Mucosa of gallbladder (tissue), 1 donor: Measurements from ENCODE around the gene PRKAB2. TPM values are rescaled to one million over a fixed set of nuclear protein-coding genes. Genes with fewer than 3 reads are reported as not detected.
"Not testable (repeated sequence)": the region's sequence is repeated elsewhere in the genome, so short reads cannot be mapped to it uniquely, and the experiment has no call there.

ENCODE experiments used
- DNase-seq: peaks from one replicate; pipeline ENCODE4 v3.0.0-alpha.2; 2020; ENCODE audit warnings: low spot score
- total RNA-seq: library from RNA; stranded (reverse); gene quantifications from one replicate; pipeline ENCODE4 v1.2.1, GENCODE V29; 2021
- donor health status: DM: no; HTN: no; CAD: no.

The PRKAB2 gene
- total RNA-seq, 1 donor from 2014 or later, result 23.0 TPM

DNA sequence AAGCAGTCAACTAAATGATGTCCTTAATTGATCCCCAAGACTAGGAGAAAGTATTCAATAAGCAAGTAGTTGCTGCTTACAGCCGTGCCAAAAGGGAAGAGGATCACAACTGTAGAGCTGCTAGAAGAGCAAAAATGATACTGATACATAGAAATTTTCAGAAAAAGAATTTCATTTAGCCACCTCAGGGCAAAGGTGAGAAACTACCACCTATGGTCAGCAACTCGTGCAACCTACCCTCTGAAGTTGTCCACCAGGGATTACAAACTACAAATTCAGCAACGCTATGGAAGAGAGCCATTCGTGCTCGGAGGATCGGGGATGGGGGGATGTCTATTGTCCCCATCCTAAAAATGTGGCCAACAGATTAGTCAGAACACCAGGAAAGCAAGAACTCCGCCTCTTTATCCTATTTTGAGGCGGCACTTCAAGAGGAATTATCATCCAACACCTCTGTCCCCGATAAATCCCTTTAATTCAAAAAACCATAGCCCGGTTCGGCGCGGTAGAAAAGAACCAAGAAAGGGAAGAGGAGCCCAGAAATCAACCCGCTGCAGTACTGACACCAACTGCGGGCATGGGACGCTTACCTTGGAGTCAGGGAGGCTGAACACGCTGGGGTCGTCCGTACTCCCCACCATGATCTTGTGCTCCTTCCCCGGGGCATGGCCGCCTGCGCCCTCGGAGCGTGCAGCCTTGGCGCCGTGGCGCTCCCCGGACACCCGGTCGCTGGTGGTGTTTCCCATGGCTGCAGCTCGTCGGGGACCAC lies 687 bp downstream of the PRKAB2 start:
- no peak for DNase-seq

DNA sequence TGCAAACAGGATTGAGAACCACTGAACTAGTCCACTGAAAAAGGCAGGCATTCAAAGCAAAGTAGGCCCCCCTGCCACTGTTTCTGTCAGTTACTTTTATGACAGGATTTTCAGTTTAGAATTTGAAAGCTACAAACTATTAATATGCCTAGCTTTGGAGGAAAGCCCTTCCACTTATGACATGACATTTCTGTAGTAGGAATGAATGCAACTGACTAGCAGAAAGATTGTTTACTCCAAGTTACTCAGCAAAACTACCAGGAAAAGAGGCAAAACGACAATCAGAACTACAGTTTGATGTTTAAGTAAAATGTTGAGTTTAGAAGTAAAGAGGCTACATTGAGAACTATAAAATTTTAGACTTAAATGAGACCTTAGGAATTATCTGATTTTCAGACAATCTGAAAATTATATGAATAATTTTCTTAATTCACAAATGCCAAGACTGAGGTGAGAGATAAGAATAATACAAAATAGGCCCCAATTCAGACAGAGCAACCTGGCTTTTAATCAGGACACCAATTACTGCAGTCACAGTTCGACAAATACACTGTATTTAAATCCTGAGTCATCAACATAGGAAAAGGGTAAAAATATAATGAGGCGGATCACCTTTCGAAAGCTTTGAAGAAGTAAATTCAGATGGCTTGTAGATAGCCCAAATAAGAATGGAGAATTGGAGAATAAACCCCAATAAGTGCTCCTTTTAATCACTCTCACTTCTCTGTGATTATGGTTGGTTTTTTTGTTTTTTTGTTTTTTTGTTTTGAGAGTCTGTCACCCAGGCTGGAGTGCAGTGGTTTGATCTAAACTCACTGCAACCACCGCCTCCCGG lies 2.2 kb downstream of the PRKAB2 start:
- no peak for DNase-seq

DNA sequence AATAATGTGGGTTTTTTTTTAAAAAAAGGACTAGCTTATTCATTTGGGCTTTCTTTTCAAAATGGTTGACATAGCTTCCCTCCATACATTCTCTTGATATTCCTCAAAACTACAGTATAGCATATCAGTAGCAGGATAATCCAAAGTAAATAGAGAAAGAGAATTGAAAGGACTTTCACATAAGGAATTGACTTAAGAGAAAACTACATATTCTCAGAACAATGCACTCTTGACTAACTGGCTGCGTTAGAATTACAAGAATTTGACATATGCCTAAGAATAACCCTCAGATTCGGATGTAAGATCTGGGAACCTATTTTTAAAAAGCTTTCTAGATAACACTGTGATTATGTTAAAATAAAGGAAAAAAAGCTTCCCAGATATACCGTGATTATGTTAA lies 3.1 kb downstream of the PRKAB2 start:
- no peak for DNase-seq

DNA sequence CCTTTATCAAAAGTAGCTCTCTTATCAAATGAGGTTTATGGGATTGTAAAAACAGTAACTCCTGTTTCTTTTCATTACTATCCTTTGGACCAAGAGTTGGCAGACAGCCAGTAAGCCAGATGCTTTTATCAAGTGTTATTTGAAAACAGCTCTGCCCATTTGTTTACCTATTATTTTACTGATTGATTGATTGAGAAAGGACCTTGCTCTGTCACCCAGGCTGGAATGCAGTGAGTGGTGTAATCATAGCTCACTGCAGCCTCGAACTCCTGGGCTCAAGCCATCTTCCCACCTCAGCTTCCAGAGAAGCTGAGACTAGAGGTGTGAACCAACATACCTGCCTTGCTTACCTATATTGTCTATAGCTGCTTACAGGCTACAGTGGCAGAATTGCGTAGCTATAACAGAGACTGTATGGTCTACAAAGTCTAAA lies 3.6 kb downstream of the PRKAB2 start:
- peak; percentile 83 for DNase-seq

DNA sequence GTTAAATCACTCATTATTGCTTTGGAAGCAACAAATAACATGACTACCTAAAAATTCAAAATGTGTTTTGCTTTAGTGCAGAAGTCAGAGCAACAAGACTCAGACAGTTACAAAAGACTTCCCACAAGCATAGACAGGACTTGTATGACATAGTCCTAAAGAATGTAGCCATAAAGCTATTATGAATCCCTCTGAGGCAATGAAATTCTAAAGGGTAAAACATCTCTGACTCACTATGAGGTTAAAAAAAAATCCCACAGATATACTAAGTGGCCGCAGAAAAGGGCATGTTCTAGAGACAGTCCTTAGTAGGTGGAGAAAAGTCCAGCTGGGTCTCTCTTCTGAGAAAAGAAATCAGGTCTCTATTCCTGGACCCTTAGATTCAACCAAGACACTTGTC lies 4.9 kb downstream of the PRKAB2 start:
- no peak for DNase-seq

DNA sequence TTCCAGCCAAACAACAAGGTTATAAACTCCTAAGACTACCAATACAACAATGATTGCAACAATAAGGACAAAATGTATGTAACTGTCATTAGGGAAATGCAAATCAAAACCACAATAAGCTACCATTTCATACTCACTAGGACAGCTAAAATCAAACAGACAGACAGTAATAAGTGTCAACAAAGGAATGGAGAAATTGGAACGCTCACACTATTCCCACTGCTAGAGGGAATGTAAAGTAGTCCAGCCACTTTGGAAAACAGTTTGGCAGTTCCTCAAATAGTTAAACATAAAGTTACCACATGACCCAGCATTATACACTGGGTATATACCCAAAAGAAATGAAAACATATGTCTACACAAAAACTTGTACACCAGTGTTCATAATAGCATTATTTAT lies 9.3 kb downstream of the PRKAB2 start:
- no peak for DNase-seq

DNA sequence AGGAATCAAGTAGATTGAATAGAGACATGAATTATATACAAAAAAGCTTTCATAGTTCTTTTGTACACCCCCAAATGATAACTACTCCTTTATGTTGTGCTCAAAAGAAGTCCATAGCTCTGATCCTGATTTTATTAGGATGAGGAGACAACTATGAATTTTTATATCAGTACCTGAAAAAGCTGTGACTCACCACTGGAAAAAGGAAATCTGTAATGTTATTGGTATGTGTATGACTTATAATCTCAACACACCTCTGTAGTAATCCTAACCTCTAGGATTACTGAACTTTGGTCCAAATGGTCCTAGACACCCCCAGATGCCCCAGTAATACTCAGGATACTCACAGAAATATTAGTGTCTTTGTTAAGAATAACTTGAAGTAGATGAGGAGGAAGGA lies 10.2 kb downstream of the PRKAB2 start:
- DNase-seq, result no peak

DNA sequence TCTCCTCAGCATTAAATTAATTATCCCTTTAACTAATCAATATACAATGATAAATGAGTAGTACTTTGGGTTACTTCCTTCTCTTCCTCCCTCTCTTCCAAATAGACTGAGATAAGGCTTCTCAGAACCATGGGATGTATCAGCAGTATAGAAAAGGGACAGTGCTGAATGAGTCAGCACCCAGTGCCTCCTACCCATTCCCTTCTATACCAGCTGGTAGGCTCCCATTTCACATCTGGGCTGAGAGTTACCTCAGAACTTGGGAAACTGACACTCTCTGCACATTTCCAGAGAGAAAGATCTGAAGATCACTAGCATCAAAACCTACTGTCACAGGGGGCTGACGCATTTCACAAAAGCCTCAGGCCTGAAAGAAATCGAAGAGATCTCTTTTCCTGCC lies 15.2 kb downstream of the PRKAB2 start:
- not testable (repeated sequence) for DNase-seq

DNA sequence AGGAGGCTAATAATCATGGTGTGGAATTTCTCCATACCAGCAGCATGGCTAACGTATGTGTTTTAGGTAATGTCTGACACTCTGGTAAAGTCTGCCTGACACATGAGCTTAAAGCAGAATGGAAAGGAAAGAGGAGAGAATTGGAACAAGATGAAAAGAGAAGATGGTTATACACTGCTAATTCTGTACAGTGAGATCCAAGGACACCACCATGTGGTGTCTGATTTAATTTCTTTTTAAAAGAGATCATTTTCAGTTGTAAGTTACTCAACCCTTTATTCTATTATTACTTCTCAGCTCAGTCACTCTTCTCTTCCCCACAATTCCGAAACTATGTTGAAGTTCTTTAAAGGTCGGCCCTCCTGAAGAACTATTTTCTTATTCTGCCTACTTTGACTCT lies 15.6 kb downstream of the PRKAB2 start:
- no peak for DNase-seq

DNA sequence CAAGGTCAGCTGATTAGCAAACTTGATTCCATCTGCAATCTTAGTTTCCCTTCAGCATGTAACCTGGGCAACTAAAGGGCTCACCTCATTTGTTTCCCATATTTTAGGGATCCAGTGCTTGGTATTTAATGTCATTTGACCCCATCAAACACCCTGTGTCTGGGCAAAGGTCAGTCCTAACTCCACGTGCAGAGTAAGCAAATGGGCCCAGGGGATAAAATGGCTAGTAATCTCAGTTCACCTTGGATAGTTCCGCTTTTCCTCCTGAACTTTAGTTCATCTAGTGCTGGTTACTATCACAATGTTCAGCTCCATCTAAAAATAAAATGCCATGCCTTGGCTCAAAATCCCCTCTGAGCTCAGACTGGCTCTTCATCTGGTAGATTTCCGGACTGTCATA lies 19.5 kb downstream of the PRKAB2 start:
- DNase-seq, result no peak

DNA sequence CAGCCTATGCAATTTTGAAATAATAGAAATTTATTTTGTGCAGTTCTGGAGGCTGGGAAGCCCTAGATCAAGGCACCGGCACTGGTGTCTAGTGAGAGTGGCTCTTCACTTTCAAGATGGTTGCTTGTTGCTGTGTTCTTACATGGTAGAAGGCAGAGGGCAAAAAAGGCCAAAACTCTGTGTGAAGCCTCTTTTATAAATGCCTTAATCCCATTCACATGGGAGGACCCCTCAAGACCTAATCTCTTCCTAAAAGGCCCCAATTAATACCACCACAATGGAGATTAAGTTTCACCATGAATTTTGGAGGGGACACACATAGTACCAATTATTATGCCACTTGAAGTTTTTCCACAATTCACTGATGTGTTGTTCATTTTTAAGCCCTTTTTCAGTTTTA lies 21.0 kb downstream of the PRKAB2 start:
- DNase-seq, result no peak

DNA sequence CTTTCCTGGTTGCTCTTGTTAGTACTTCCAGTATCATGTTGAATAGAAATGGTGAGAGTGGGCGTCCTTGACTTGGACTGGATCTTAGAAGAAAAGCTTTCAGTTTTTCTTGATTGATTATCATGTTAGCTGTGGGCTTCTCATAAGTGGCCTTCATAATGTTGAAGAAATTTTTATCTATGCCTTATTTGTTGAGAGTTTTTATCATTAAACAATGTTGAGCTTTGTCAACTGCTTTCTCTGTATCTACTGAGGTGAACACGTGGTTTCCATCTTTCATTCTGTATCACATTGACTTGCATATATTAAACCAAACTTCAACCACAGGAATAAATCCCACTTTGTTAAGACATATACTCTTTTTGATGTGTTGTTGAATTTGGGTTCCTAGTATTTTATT lies 29.4 kb downstream of the PRKAB2 start:
- DNase-seq, result no peak

DNA sequence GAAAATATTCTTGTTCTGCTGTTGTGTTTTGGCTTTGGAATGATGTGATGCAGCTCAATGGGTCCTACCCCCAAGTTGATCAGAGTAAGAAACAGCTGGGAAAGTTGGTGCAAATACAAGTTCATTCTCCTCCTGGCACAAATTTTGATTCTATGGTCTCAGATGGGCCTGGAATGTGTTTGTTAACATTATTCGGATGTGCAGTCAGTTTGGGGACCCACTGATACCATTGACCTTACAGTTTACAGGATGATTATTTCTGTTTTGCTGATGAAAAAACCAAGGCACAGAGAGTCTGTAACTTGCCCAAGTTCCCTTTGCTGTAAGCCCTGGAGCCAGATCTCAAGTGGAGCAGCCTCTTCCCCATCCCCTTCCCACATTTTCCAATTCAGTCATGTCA lies 41.5 kb downstream of the PRKAB2 start:
- not testable (repeated sequence) for DNase-seq

DNA sequence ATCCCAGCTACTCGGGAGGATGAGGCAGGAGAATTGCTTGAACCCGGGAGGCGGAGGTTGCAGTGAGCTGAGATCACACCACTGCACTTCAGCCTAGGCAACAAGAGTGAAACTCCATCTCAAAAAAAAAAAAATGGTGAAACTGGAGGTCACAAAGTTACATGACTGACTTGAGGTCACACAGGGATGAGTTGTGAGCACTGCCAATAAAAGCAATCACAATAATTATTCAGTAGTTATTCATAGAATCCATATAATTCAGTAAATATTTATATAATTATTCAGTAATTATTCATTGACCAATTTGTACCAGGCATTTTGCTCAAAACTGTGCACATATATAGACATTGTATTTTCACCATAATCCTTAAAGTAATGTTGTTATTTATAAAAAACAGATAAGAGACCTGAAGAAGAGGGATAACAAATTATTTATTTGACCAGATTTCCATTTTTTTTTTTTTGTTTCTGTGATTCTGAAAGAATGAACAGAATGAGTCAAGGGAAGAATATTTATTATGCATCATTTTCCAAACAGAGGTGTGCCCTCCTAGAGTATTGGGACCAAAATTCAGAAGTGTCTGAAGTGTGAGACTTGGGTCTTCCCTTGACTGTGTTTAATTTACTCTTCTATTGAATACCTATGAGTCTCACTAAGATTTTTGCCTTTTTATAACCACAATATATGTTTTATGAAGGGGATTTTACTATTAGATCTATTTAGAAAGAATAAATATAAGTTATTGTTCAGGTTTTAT lies 43.0 kb downstream of the PRKAB2 start:
- no peak for DNase-seq

DNA sequence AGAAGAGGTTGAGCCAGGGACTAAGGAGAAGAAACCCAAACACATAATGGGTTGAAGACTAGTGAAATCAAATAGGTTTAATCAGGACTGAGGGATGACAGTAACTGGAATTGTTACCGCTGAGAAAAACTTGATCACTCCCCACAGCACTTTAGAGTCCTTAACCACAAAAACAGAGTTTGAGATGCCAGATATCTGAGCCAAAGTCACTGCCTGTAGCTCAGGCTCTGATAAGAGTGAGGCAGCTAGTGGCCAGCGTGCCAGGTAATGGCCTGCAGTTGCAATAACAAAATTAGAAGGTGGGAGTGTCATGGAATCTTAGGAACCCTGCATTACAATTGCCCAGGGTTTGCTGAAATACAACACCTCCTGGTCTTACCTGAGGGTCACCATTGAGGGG lies 48.0 kb downstream of the PRKAB2 start:
- no peak for DNase-seq

DNA sequence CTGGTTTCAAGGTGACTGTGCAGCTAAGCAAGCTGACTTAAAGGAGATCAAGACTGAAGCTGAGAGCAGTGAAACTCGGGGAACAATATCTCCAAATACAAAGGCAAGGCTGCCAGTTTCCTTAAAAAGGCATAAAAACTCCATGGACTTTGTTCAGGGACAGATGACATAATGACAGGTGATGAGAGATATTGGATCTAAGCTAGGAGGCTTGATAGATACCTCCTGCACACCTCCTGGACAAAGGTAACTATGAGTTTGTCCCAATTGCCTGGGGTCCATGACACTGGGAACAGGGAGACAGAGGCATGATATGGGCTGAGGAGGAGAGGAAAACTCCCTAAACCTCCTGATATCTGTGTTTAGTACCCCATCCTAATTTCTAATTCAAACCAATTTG lies 55.2 kb downstream of the PRKAB2 start:
- no peak for DNase-seq

DNA sequence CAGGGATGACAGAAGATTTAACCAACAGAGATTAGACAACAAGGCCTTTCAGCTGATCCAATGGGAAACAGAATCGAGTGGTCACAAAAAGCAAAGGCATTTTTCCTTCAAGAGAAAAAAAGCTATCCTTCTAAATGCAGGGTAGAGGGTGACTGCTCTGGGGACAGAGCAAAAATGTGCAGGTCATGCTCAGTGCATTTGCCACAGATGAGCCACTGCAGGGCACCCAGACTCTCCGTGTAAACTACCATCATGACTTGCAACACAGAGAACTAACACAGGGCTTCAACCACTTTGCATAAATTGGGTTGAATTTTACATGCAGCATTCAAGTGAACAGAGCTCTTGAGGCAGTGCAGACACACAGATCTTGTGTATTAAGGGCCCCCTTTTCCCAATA lies 56.8 kb downstream of the PRKAB2 start:
- DNase-seq, result no peak

DNA sequence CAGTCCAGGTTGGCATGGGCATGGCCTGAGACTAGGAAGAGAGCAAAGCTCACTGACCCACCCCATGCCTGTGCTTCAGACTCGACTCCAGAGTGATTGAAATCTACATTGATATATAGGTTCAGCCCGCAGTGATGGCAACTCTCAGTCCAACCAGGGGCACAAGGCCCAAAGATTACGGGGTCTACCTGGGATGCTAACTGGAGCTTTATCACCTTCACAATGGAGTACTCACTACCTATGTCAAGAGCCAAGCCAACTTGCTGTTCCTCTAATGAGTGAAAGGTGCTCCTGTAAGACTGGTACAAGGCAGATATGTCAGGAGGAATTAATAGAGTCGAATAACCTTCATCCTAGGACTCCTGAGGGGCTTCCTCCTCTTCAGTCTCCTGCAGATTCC lies 57.2 kb downstream of the PRKAB2 start:
- DNase-seq, result not testable (repeated sequence)

DNA sequence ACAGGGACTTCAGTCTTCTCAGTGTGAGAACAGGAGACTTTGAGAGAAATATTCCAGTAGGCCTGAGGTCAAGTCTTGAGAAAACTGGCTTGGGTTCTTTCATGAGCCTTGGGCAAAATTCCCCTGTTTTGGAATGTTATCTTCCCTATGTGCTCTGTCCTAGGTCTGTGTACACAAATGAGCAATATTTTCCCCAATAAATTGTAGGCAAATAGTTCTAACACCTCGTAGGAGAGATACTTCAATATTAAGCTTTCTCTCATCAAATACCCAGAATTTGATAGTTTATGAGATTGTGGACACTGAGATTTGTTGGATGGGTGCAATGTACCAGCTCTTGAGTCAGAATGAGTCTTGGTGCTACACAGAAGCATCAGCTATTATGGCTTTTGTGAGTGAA lies 57.9 kb downstream of the PRKAB2 start:
- not testable (repeated sequence) for DNase-seq

DNA sequence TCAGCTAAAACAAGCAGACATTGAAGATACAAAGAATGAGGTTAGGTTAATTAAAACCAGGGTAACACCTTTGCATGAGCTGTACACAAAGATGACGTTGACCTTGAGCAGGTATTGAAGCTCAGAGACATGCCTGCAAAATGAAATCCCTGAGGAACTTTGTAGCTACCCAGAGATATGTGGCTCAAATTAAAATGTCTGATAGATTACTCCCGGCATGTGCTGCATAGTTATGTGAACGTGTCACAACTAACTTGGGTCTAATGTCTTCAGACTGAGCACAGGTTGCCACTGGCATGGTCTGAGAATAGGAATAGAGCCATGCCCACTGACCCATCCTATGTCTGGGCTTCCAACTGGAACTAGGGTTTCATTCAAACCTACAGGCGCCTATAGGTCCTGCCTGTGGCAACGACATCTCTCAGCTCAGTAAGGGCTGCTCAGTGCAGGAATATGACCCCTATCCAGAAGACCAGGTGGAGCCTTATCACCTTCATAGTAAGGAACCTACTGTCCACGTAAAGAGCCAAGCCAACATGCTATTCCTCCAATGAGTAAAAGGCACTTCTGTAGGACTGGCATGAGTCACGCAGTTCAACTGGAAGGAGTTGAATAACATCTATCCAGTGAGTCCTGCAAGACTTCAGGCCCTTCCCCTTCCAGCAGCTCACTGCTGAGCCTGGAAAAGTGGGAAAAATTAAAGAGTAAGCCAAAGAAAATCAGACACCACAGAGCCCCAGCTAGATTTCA lies 60.7 kb downstream of the PRKAB2 start:
- DNase-seq, result no peak

DNA sequence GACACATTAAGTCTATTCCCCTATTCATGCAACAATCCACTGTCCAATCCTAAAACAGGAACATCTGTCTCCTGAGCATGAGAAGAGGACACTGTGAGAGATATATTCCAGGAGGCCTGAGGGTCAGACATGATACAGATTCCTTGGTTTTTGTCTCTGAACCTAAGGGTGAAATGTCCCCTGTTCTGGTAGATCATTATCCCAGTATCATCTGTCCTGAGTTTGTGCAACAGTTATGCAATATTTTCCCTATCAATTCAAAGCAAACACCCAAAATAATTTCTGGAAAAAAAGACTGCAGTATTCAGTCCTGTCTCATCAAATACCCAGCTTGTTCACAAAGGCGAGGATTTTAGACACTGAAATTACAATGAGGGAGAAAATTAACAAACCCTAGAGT lies 61.4 kb downstream of the PRKAB2 start:
- no peak for DNase-seq

DNA sequence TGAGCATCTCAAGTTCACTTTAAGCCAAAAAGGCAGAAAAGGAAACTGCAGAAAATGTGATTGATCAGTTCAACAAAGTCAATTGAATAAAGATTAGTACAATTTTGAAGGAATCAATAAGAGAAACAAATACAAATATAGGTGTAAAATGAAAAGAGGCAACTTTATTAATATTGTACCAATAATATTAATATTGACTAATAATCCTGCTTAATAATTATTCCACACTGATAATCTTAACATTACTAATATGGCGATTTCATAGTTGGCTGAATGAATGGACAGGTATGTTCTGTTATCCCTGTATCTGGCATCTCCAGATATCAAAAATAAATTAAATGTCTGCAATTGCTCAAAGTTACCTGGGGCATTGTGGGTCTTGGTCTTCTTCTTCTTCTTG lies 61.8 kb downstream of the PRKAB2 start:
- no peak for DNase-seq
